GM21423 (cell line): ENCODE measurements around the gene DTNB.

Experiments used
- ATAC-seq: cut with Tn5 transposase; IDR thresholded peaks from one replicate; pipeline ENCODE4 v1.9.1; 2021; ENCODE audit warnings: mild to moderate bottlenecking, moderate library complexity; ENCODE audit not compliant: unreplicated experiment

The DTNB gene

GRCh38 chr2:25400576-25401216 lies 272.7 kb downstream of the DTNB start:
- no peak for ATAC-seq

- ATAC-seq = no peak
Observed at GRCh38 chr2:25400169-25400568, 273.2 kb downstream of the DTNB start.

GRCh38 chr2:25398534-25398933 lies 274.8 kb downstream of the DTNB start:
- ATAC-seq = no peak

- no peak for ATAC-seq
Observed at GRCh38 chr2:25397777-25398176, 275.6 kb downstream of the DTNB start.

- ATAC-seq = no peak
Observed at GRCh38 chr2:25389161-25389560, 284.2 kb downstream of the DTNB start.

GRCh38 chr2:25388491-25388890 lies 284.9 kb downstream of the DTNB start:
- ATAC-seq = no peak

- ATAC-seq = no peak
Observed at GRCh38 chr2:25387876-25388449, 285.4 kb downstream of the DTNB start.

- no peak for ATAC-seq
Observed at GRCh38 chr2:25386971-25387875, 286.2 kb downstream of the DTNB start.

GRCh38 chr2:25385910-25386309 lies 287.5 kb downstream of the DTNB start:
- ATAC-seq = no peak

- ATAC-seq = no peak
Observed at GRCh38 chr2:25383806-25384205, 289.6 kb downstream of the DTNB start.

GRCh38 chr2:25381502-25381901 lies 291.9 kb downstream of the DTNB start:
- ATAC-seq = no peak

GRCh38 chr2:25380586-25381375 lies 292.6 kb downstream of the DTNB start:
- no peak for ATAC-seq

- ATAC-seq = no peak
Observed at GRCh38 chr2:25380023-25380422, 293.4 kb downstream of the DTNB start.

- ATAC-seq = no peak
Observed at GRCh38 chr2:25379535-25379934, 293.8 kb downstream of the DTNB start.

- ATAC-seq = no peak
Observed at GRCh38 chr2:25378731-25379490, 294.5 kb downstream of the DTNB start.

GRCh38 chr2:25377822-25378421 lies 295.5 kb downstream of the DTNB start:
- ATAC-seq = no peak

- peak; percentile 95 for ATAC-seq
Observed at GRCh38 chr2:25376750-25377621, 296.4 kb downstream of the DTNB start.

- ATAC-seq = no peak
Observed at GRCh38 chr2:25375989-25376545, 297.3 kb downstream of the DTNB start.
